ENCODE measurements around the gene AAR2. TPM values are rescaled to one million over a fixed set of nuclear protein-coding genes. Genes with fewer than 3 reads are reported as not detected.

The AAR2 gene
- polyA plus RNA-seq, 1 experiment = 54.4 TPM

- no peak for DNase-seq (ENCODE audit: low read depth)
- Histone ChIP-seq H3K36me3 (ENCODE audit: control insufficient read depth, insufficient read depth, low read length) (peaks cover 3% of the 10 kb centered on the region), H3K27me3 (ENCODE audit: control insufficient read depth, insufficient read depth, low read length) (no peaks in the 10 kb centered on the region; the same call in 1 of the 2 replicates), H3K4me3 (ENCODE audit: low read depth, low read length) (no peak overlapping the region)
- CTCF ChIA-PET = no interaction called here
- TF ChIP-seq, protein P1, sequence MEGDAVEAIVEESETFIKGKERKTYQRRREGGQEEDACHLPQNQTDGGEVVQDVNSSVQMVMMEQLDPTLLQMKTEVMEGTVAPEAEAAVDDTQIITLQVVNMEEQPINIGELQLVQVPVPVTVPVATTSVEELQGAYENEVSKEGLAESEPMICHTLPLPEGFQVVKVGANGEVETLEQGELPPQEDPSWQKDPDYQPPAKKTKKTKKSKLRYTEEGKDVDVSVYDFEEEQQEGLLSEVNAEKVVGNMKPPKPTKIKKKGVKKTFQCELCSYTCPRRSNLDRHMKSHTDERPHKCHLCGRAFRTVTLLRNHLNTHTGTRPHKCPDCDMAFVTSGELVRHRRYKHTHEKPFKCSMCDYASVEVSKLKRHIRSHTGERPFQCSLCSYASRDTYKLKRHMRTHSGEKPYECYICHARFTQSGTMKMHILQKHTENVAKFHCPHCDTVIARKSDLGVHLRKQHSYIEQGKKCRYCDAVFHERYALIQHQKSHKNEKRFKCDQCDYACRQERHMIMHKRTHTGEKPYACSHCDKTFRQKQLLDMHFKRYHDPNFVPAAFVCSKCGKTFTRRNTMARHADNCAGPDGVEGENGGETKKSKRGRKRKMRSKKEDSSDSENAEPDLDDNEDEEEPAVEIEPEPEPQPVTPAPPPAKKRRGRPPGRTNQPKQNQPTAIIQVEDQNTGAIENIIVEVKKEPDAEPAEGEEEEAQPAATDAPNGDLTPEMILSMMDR (IDR thresholded peaks at IDR 0.05; ENCODE audit: insufficient read depth, low read depth, low read length) = no peak
- POLR2A ChIA-PET = no interaction called here
Observed at GRCh38 chr20:36261389-36262105, 25.3 kb downstream of the AAR2 start.

GRCh38 chr20:36262440-36262839 lies 26.2 kb downstream of the AAR2 start:
- H3K36me3 ChIP-seq (ENCODE audit: control insufficient read depth, insufficient read depth, low read length) = no peaks in the 10 kb centered on the region
- no peak overlapping the region for H3K4me3 ChIP-seq (ENCODE audit: low read depth, low read length)
- H3K27me3 ChIP-seq (ENCODE audit: control insufficient read depth, insufficient read depth, low read length) = peaks cover 2% of the 10 kb centered on the region
- POLR2A ChIA-PET = no interaction called here
- DNase-seq (ENCODE audit: low read depth) = no peak
- CTCF ChIA-PET = no interaction called here
- TF ChIP-seq, protein P1 (IDR thresholded peaks at IDR 0.05; ENCODE audit: insufficient read depth, low read depth, low read length) = no peak

DNA sequence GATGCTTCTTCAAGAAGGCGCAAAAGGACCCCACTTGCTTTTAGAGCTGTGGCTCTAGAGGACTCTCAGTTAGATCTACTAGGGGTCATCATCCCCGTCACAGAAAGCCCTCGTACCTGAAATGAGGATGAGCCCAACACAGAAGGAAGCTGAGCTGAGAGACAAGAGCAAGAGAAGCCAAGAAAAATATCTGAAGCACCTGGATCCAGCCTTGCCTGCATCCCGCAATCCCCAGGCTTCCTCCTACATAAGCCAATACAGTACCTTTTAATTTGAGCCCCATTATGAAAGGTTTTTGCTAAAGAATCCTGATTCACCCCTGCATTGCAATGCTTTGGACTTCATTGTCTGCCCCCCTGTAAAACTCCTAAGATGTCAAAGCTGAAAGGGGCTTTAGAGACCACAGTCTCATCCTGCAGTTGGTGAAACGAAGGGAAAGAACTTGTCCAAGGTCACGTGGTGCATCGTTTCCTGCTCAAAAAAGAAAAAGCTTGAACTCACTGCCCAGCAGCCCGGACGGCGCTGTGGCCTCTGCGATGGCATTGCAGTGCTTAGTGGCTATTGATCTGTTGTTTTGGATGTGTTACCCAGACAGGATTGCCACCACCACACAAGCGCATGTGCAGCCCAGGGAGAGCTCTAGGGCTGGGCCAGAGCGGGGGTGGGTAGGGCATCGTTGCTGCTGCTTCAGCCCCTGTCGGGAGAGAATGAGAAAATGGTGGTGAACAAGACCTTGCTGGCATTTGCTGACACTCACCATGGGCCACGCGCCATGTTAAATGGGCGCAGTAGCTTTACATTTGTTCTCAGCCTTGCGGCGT lies 28.4 kb downstream of the AAR2 start:
- CTCF ChIA-PET = interaction anchor here (0.7 kb wide), 1 partner anchor 173 kb away, joined by 3 read pairs; no protein-coding TSS in a partner anchor
- Histone ChIP-seq H3K36me3 (ENCODE audit: control insufficient read depth, insufficient read depth, low read length) (no peaks in the 10 kb centered on the region), H3K27me3 (ENCODE audit: control insufficient read depth, insufficient read depth, low read length) (peaks cover 5% of the 10 kb centered on the region; the same call in 1 of the 2 replicates), H3K4me3 (ENCODE audit: low read depth, low read length) (no peak overlapping the region)
- TF ChIP-seq, protein P1 (IDR thresholded peaks at IDR 0.05; ENCODE audit: insufficient read depth, low read depth, low read length) = no peak
- POLR2A ChIA-PET = no interaction called here
- no peak for DNase-seq (ENCODE audit: low read depth)

- H3K36me3 ChIP-seq (ENCODE audit: control insufficient read depth, insufficient read depth, low read length) = no peaks in the 10 kb centered on the region
- TF ChIP-seq, protein P1 (IDR thresholded peaks at IDR 0.05; ENCODE audit: insufficient read depth, low read depth, low read length) = no peak
- H3K4me3 ChIP-seq (ENCODE audit: low read depth, low read length) = no peak overlapping the region
- ChIA-PET CTCF (interaction anchor here (0.8 kb wide), 1 partner anchor 13 kb away, joined by 3 read pairs; no protein-coding TSS in a partner anchor), POLR2A (no interaction called here)
- peaks cover 6% of the 10 kb centered on the region; the same call in 1 of the 2 replicates for H3K27me3 ChIP-seq (ENCODE audit: control insufficient read depth, insufficient read depth, low read length)
- no peak for DNase-seq (ENCODE audit: low read depth)
Observed at GRCh38 chr20:36266189-36266588, 29.9 kb downstream of the AAR2 start.

Measured in BJ (cell line).